Measurements from ENCODE around the gene SMG9.
"Not testable (repeated sequence)": the region's sequence is repeated elsewhere in the genome, so short reads cannot be mapped to it uniquely, and the experiment has no call there.

SMG9 gene

GRCh38 chr19:43779820-43780219 is 25.1 kb upstream of the SMG9 start:
- DNase-seq (ENCODE audit: low read depth in 3 of 3): no peak

GRCh38 chr19:43779147-43779819 is 24.5 kb upstream of the SMG9 start:
- DNase-seq (ENCODE audit: low read depth in 3 of 3): no peak

DNA sequence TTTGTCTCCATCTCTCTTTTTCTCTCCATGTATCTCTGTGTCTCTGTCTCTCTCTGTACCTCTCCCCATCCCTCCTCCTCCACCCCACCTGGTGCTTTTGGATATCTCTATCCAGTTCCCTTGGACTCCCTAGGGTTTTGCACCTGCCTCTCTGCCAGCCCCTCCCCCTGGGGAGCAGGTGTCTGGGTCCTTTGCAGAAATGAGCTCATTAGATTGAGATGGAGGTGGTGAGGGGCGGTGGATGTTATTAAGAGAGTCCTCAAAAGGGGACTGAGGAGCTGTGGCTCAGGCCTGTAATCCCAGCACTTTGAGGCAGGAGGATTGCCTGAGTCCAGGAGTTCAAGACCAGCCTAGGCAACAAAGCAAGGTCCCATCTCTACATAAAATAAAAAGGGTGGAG is 23.9 kb upstream of the SMG9 start:
- DNase-seq (ENCODE audit: low read depth in 3 of 3): no peak

- DNase-seq (ENCODE audit: low read depth in 3 of 3): no peak
Observed at GRCh38 chr19:43777163-43777695, 22.5 kb upstream of the SMG9 start.

DNA sequence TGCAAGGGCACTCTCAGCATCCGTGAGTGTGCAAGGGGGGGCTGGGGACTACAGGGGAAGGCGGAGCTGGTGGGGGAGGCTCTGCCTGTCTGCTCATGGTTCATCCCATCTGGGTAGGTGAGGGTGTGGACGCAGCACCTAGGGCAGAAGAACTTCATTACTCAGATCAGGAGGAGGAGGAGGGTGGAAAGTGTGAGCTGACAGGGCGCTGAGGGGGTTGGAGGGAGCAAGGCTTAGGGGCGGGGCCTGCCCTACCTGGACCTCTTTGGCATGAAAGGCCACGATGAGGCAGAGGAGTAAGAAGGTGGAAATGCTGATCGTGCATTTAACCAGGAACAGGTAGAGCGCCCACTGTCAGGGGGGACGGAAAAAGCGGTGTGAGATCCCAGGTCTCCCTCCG is 21.5 kb upstream of the SMG9 start:
- peak in 2 of 3 donors; percentile 71 to 75 for DNase-seq (ENCODE audit: low read depth in 3 of 3)

GRCh38 chr19:43775299-43775890 is 20.6 kb upstream of the SMG9 start:
- DNase-seq (ENCODE audit: low read depth in 3 of 3): no peak

GRCh38 chr19:43774940-43775258 is 20.1 kb upstream of the SMG9 start:
- DNase-seq (ENCODE audit: low read depth in 3 of 3): not testable (repeated sequence)

DNA sequence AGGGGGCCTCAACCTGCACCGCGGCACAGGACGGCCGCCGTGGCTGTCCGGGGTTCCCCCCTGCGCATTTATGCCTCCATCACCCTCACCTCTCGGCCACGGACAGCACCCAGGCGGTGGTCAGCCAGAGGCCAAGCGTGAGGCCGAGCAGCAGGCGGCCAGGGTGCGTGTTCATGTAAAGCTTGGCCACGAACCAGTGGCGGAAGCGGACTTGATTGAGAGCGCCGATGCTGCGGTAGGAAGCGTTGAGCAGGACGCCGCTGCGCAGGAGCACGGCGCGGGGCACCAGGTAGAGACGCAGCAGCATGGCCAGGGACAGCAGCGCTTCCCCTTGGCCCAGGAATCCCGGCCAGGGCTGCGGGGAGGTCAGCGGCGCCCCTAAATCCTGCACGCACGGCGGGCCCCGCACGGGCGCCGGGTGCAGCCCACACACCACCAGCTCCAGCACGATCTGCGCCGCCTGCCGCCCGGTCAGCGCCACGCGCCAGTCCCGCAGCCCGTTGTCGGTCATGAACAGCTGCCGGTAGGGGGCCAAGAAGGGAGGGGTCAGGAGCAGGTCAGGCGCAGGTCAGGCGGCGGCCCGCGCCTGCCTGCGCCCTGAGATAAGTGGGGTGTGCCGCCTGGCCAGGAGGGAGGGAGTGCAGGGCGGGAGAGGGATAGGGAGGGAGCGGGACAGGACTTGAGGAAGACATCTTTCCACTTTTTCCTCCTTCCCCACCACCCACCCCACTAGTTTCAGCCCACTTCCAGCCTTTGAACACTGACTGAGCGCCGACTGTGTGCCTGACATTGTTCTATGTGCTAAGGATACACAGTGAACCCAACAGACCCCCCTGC is 19.6 kb upstream of the SMG9 start:
- DNase-seq (ENCODE audit: low read depth in 3 of 3): no peak

- no peak for DNase-seq (ENCODE audit: low read depth in 3 of 3)
Observed at GRCh38 chr19:43773725-43774102, 19.0 kb upstream of the SMG9 start.

- no peak for DNase-seq (ENCODE audit: low read depth in 3 of 3)
Observed at GRCh38 chr19:43769256-43769655, 14.5 kb upstream of the SMG9 start.

- DNase-seq (ENCODE audit: low read depth in 3 of 3): no peak
Observed at GRCh38 chr19:43768273-43769050, 13.7 kb upstream of the SMG9 start.

- no peak for DNase-seq (ENCODE audit: low read depth in 3 of 3)
Observed at GRCh38 chr19:43767818-43768217, 13.1 kb upstream of the SMG9 start.

DNA sequence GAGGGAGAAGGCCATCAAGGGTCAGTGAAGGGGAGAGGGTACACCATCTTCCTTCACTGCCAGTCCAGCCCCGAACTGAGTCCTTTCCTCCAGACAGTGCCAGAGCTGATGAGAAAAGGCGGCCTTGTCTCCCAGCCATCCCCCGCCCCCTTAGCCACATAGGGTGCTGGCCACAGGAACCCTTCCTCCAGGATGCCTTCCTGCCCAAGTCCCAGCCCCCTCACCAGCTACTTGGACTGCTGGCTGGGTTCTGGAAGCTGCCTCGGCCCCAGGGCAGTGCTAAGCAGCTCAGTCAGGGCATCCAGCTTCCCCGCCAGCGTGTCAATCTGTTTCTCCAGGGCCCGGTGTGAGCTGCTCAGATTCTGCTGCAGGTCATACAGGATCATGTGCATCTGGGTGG is 12.6 kb upstream of the SMG9 start:
- DNase-seq (ENCODE audit: low read depth in 3 of 3): no peak

DNA sequence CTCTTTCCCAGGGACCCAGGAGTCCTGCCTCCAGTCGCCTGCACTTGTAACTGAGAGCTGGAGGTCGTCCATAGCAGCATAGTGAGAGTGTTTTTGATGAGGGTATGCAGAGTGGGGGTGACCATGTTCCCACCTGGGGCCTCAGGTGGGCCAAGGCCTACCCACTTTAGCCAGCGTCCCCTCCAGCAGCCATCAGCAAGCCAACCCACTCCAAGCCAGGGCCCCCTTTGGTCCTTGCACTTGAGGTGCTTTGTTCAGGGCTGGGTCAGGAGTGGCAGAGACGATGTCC is 11.9 kb upstream of the SMG9 start:
- no peak for DNase-seq (ENCODE audit: low read depth in 3 of 3)

DNA sequence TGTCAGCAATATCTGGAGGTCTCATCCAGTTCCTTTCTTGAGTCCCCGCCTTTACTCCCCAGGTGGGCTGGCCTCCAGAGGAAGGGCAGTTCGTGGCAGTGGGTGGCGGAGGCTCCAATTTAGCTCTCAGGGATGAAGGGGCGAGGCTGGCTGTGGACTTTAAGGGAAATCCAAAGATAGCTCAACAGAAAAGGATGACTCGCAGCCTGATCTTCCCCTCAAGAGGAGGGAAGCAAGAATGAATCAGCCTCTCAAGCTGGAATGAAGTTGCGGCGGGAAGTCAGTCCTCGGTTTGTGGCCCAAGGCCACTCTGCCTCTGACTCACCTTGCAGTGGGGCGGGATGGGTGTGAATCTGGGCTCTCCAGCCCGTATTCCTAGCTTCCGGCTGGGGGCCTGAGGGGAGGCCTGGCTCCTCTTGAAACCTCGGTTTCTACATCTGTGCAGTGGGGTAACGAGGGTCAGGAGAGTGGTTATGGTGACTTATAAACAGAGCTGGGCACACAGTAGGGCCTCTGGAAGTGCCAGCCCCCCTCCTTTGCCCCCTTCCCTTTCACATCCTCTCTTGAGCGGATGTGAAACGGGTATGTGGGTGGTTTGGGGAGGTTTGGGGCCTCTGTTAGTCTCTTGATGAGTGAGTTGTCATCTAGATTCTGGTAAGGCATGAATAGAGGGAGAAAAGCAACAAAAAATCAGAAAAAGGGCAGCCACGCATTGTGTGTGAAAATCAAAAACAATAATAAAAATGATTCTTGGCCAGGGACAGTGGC is 10.5 kb upstream of the SMG9 start:
- peak; percentile 71 to 82 (median 74) for DNase-seq (ENCODE audit: low read depth in 3 of 3)

DNA sequence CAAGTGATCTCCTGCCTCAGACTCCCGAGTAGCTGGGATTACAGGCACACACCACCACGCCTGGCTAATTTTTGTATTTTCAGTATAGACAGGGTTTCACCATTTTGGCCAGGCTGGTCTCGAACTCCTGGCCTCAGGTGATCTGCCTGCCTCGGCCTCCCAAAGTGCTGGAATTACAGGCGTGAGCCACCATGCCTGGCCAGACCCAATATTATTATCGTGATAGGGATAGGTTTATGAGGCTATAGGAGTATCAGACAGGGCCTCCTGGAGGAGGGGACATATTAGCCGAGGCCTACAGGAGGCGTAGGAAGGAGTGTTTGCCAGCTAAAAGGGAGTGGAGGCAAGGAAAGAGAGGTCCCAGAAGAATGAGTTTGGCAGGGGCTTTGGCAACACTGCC is 9.9 kb upstream of the SMG9 start:
- not testable (repeated sequence) for DNase-seq (ENCODE audit: low read depth in 3 of 3)

GRCh38 chr19:43763473-43763939 is 8.7 kb upstream of the SMG9 start:
- no peak for DNase-seq (ENCODE audit: low read depth in 3 of 3)

DNA sequence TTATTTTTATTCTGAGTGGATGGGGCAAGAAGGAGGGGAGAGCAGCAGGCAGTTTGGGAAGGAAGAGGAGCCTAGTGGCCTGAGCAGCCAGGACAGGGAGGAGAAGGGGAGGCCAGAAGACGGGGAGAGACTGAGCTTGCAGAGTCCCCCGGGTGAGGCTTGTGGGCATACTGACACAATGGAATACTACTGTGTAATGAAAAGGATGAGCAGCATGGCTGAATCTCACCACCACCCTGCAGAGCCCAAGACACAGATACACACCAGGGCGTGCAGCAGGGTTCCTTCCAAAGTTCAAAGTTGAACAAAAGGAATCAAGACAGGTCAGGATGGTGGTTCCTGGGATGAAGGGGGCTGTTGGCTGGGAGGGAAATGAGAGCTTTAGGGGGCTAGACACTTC is 8.1 kb upstream of the SMG9 start:
- no peak for DNase-seq (ENCODE audit: low read depth in 3 of 3)

GRCh38 chr19:43760941-43761340 is 6.2 kb upstream of the SMG9 start:
- no peak for DNase-seq (ENCODE audit: low read depth in 3 of 3)

GRCh38 chr19:43759515-43759914 is 4.8 kb upstream of the SMG9 start:
- no peak for DNase-seq (ENCODE audit: low read depth in 3 of 3)

DNA sequence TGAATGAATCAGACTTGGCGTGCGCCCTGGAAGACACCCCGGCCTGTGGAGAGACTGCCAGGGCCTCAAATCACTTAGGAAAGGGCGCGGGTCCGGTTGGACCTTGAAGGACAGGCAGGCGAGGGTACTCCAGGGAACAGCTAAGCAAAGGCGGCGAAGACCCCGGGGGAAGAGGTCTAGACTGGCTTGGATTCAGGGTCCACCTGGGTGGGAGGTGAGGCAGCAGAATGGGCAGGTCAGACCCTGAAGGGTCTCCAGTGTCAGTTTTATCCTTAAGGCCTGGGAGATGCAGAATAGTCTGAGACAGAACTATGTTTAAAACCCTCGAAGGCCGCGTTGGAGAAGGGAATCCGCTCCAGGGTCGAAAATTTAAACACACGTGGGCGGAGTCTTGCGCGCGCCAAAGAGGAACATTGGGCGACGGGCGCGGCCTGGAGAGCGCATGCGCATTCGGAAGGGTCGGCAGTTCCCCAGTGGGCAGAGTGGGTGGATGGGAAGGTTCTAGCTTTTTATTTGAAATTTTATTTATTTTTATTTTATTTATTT is 567 bp upstream of the SMG9 start:
- peak; percentile 66 to 75 (median 73) for DNase-seq (ENCODE audit: low read depth in 3 of 3)
